Calu3 (cell line): Measurements from ENCODE around the gene LRRC28. TPM values are rescaled to one million over a fixed set of nuclear protein-coding genes. Genes with fewer than 3 reads are reported as not detected.

ENCODE experiments used
- BruUV-seq: library from RNA; stranded (reverse); fragments of 400-500 nt; replicated peaks from 2 replicates; lab custom pipeline; 2021; lab: Mats Ljungman, UMichigan
- CTCF ChIA-PET: fragments of 300-600 bp; sonication (Branson Sonifier 250); formaldehyde crosslinking; loops from one replicate; lab custom pipeline; 2022; ENCODE audit warnings: antibody characterized with exemption; lab: Charles Lee
- DNase-seq: peaks from one replicate; pipeline ENCODE4 v3.0.0; 2022
- H3K27ac Mint-ChIP-seq: one replicate; pipeline ENCODE4 v1.8.0; 2022; ENCODE audit warnings: mixed read lengths; ENCODE audit not compliant: unreplicated experiment
- H3K27me3 Mint-ChIP-seq: one replicate; pipeline ENCODE4 v1.8.0; 2022; ENCODE audit warnings: mixed read lengths; ENCODE audit not compliant: unreplicated experiment
- H3K36me3 Mint-ChIP-seq: one replicate; pipeline ENCODE4 v1.8.0; 2022; ENCODE audit warnings: mild to moderate bottlenecking, moderate library complexity, mixed read lengths; ENCODE audit not compliant: insufficient read depth, unreplicated experiment
- H3K4me1 Mint-ChIP-seq: one replicate; pipeline ENCODE4 v1.8.0; 2022; ENCODE audit warnings: mild to moderate bottlenecking, low read depth, mixed read lengths; ENCODE audit not compliant: unreplicated experiment
- H3K4me3 Mint-ChIP-seq: one replicate; pipeline ENCODE4 v1.8.0; 2022; ENCODE audit warnings: mild to moderate bottlenecking, low read depth, moderate library complexity, mixed read lengths; ENCODE audit not compliant: unreplicated experiment
- H3K9me3 Mint-ChIP-seq: one replicate; pipeline ENCODE4 v1.8.0; 2022; ENCODE audit warnings: low read depth, mixed read lengths; ENCODE audit not compliant: unreplicated experiment
- intact Hi-C: fragments of 100-400 bp; cut with micrococcal nuclease; formaldehyde crosslinking; loops from one replicate; pipeline ENCODE4 v1.10.0; 2022; ENCODE audit not compliant: unreplicated experiment
- total RNA-seq: library from RNA; stranded (reverse); gene quantifications from 2 replicates; pipeline ENCODE4 v1.2.3, GENCODE V29; 2022
- TF ChIP-seq, protein P1 (sequence below): fragments of 200-600 bp; IDR thresholded peaks from one replicate; pipeline ENCODE4 v1.8.0; 2022; ENCODE audit warnings: antibody characterized with exemption; ENCODE audit not compliant: unreplicated experiment

LRRC28 gene
- total RNA-seq, 1 experiment from 2014 or later, result 21.8 TPM

DNA sequence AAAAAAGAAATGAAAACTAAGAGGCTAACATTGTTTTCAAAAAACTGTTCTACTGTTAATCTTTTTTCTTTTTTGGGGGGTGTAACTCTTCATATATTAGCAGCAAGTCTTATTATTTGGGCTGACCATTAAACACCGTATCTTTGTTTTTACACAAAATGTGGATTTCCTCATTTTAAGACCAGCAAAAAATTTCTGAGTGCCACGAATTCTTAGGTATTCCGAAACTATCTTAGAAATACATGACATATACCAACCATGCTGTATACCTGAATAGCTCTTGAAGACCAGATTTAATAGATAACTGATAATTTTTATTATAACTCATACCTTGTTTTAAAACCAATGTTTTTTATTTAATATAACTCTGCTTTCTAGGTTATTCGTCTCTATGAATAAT is 1.3 kb upstream of the LRRC28 start:
- TF ChIP-seq, protein P1, sequence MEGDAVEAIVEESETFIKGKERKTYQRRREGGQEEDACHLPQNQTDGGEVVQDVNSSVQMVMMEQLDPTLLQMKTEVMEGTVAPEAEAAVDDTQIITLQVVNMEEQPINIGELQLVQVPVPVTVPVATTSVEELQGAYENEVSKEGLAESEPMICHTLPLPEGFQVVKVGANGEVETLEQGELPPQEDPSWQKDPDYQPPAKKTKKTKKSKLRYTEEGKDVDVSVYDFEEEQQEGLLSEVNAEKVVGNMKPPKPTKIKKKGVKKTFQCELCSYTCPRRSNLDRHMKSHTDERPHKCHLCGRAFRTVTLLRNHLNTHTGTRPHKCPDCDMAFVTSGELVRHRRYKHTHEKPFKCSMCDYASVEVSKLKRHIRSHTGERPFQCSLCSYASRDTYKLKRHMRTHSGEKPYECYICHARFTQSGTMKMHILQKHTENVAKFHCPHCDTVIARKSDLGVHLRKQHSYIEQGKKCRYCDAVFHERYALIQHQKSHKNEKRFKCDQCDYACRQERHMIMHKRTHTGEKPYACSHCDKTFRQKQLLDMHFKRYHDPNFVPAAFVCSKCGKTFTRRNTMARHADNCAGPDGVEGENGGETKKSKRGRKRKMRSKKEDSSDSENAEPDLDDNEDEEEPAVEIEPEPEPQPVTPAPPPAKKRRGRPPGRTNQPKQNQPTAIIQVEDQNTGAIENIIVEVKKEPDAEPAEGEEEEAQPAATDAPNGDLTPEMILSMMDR, result no peak
- Mint-ChIP-seq H3K4me3 (no peak overlapping the region), H3K9me3 (no peaks in the 10 kb centered on the region), H3K27me3 (no peaks in the 10 kb centered on the region), H3K27ac (no peak overlapping the region), H3K36me3 (peaks cover 16% of the 10 kb centered on the region), H3K4me1 (peaks cover 24% of the 10 kb centered on the region)
- BruUV-seq, result no TSS peak
- no peak for DNase-seq
- CTCF ChIA-PET, result interaction anchor here (2.4 kb wide), 1 partner anchor 483 kb away, joined by 8 read pairs; the partner anchor contains the start of gene LYSMD4
- intact Hi-C loops, result loop anchor here (5.0 kb wide), 1 partner anchor 377 kb away; no protein-coding TSS in a partner anchor

DNA sequence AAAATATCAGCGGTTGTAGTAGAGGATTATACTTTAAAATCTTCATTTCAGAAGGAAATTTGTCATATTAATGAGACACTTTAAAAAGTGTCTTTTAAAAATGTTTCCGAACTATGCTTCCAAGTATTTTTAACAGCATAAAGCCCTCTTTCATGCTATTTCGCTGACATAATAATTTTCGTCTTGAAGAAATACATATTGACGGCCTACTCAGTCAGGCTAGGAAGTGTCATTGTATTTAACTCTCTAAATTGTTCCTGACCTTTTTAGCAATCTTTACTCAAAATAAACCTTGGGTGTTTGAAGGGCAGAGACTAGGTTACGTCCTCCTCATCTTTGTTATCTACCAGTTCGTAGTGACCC is 806 bp upstream of the LRRC28 start:
- peak overlapping the region; percentile 91 for H3K27ac Mint-ChIP-seq
- CTCF ChIA-PET, result interaction anchor here (1.0 to 2.4 kb wide), 2 partner anchors 180 to 483 kb away, joined by 6 to 8 read pairs; partner anchors contain the start of gene LYSMD4
- no peaks in the 10 kb centered on the region for H3K27me3 Mint-ChIP-seq
- TF ChIP-seq, protein P1, result no peak
- no peaks in the 10 kb centered on the region for H3K9me3 Mint-ChIP-seq
- H3K4me1 Mint-ChIP-seq, result peaks cover 24% of the 10 kb centered on the region
- no peak for DNase-seq
- H3K36me3 Mint-ChIP-seq, result peaks cover 16% of the 10 kb centered on the region
- H3K4me3 Mint-ChIP-seq, result no peak overlapping the region
- intact Hi-C loops, result loop anchor here (5.0 kb wide), 1 partner anchor 377 kb away; no protein-coding TSS in a partner anchor
- no TSS peak for BruUV-seq

- no peaks in the 10 kb centered on the region for H3K27me3 Mint-ChIP-seq
- CTCF ChIA-PET, result interaction anchor here (1.7 to 2.4 kb wide), 2 partner anchors 452 to 481 kb away, joined by 8 to 11 read pairs; partner anchors contain the start of gene LYSMD4
- intact Hi-C loops, result loop anchor here (5.0 kb wide), 1 partner anchor 375 kb away; no protein-coding TSS in a partner anchor
- H3K9me3 Mint-ChIP-seq, result no peaks in the 10 kb centered on the region
- TSS peak; percentile 67 for BruUV-seq
- TF ChIP-seq, protein P1, result no peak
- no peak for DNase-seq
- peaks cover 24% of the 10 kb centered on the region for H3K4me1 Mint-ChIP-seq
- no peak overlapping the region for H3K27ac Mint-ChIP-seq
- H3K36me3 Mint-ChIP-seq, result peaks cover 16% of the 10 kb centered on the region
- no peak overlapping the region for H3K4me3 Mint-ChIP-seq
Observed at GRCh38 chr15:99252326-99252725, 1.0 kb downstream of the LRRC28 start.

DNA sequence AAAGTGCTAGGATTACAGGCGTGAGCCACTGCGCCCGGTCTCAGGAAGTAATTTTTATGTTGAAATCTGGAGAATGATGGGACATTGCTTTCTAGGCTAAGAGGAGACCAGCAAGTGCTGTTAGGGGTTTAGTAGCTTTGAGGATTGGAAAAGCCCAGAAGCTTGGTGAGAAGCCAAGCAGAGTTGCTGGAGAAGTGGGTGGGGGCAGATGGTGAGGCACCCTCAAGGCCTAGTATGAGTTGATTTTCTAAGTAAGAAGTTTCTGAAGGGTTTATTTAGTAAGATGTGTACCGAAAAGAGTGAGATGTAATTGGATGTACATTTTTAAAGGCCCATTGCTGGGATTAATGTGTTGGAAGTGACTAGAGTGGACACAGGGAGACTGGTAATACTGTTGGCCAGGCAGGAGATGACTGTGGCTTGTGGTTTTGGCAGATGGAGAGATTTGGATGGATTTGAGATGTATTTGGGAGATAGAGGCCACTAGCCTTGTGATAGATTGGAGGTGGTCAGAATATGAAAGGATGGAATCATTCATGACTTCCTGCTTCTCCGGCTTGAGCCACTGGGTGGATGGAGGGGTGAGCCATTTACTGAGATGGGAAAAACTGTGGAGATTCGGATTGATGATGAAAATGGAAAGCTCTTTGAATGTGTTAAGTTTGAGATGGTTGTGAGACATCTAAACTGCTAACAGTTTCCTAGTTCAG is 2.3 kb downstream of the LRRC28 start:
- Mint-ChIP-seq H3K27me3 (no peaks in the 10 kb centered on the region), H3K36me3 (peaks cover 16% of the 10 kb centered on the region), H3K4me3 (peak overlapping the region; percentile 1), H3K4me1 (peaks cover 24% of the 10 kb centered on the region), H3K27ac (no peak overlapping the region), H3K9me3 (no peaks in the 10 kb centered on the region)
- intact Hi-C loops, result loop anchor here (5.0 kb wide), 1 partner anchor 374 kb away; no protein-coding TSS in a partner anchor
- BruUV-seq, result no TSS peak
- DNase-seq, result no peak
- TF ChIP-seq, protein P1, result no peak
- CTCF ChIA-PET, result interaction anchor here (0.5 kb wide), 1 partner anchor 239 kb away, joined by 4 read pairs; no protein-coding TSS in a partner anchor
